RWPE2 (cell line): ENCODE measurements around the gene WNT4.
A peak's percentile ranks its signal among the peaks of the same experiment; 100 is the strongest.

Experiments
- ATAC-seq: fragments of 200-7000 bp; cut with Tn5 transposase; 3 replicates; pipeline ENCODE4 v1.9.1; 2021; ENCODE audit warnings: low read depth
- DNase-seq: peaks from one replicate; pipeline ENCODE4 v3.0.0-alpha.2; 2020; ENCODE audit warnings: low spot score
- H3K27ac ChIP-seq: fragments of 450-650 bp; 2 replicates; pipeline ENCODE4 v1.5.1; 2017; ENCODE audit warnings: mild to moderate bottlenecking; ENCODE audit not compliant: poor library complexity, severe bottlenecking
- H3K27me3 ChIP-seq: fragments of 250-450 bp; sonication (Bioruptor Pico); 2 replicates; pipeline ENCODE4 v1.5.1; 2021; ENCODE audit warnings: mild to moderate bottlenecking, moderate library complexity; ENCODE audit not compliant: insufficient read depth, poor library complexity, severe bottlenecking
- H3K36me3 ChIP-seq: fragments of 250-450 bp; sonication (Bioruptor Pico); 2 replicates; pipeline ENCODE4 v1.5.1; 2020; ENCODE audit warnings: low read depth, mild to moderate bottlenecking, moderate library complexity
- H3K4me1 ChIP-seq: fragments of 250-450 bp; sonication (Bioruptor Pico); 2 replicates; pipeline ENCODE4 v1.5.1; 2021; ENCODE audit warnings: mild to moderate bottlenecking, moderate library complexity; ENCODE audit not compliant: insufficient read depth, poor library complexity, severe bottlenecking
- H3K4me3 ChIP-seq: fragments of 250-450 bp; sonication (Bioruptor Pico); 2 replicates; pipeline ENCODE4 v1.5.1; 2021; ENCODE audit warnings: mild to moderate bottlenecking, moderate library complexity; ENCODE audit not compliant: severe bottlenecking
- H3K9me3 ChIP-seq: fragments of 250-450 bp; sonication (Bioruptor Pico); 2 replicates; pipeline ENCODE4 v1.5.1; 2021; ENCODE audit warnings: mild to moderate bottlenecking, moderate library complexity; ENCODE audit not compliant: severe bottlenecking
- CTCF ChIP-seq: fragments of 450-650 bp; IDR thresholded peaks from one replicate; pipeline ENCODE4 v1.5.1; 2017; ENCODE audit warnings: mild to moderate bottlenecking, moderate library complexity; ENCODE audit not compliant: poor library complexity, severe bottlenecking

The WNT4 gene

GRCh38 chr1:22131875-22132486 lies 10.9 kb downstream of the WNT4 start:
- ATAC-seq = peak; percentile 57
- DNase-seq = no peak
- no peaks in the 10 kb centered on the region for H3K9me3 ChIP-seq
- peak; percentile 91 for TF ChIP-seq CTCF
- no peaks in the 10 kb centered on the region for H3K36me3 ChIP-seq
- H3K4me3 ChIP-seq = no peak overlapping the region
- H3K27me3 ChIP-seq = no peaks in the 10 kb centered on the region
- peaks cover 14% of the 10 kb centered on the region for H3K4me1 ChIP-seq
- peak overlapping the region; percentile 3 for H3K27ac ChIP-seq

GRCh38 chr1:22131062-22131461 lies 11.8 kb downstream of the WNT4 start:
- Histone ChIP-seq H3K9me3 (no peaks in the 10 kb centered on the region), H3K4me1 (peaks cover 8% of the 10 kb centered on the region), H3K27ac (no peak overlapping the region), H3K36me3 (no peaks in the 10 kb centered on the region), H3K4me3 (no peak overlapping the region), H3K27me3 (no peaks in the 10 kb centered on the region)
- TF ChIP-seq CTCF = no peak
- no peak for ATAC-seq
- no peak for DNase-seq

- DNase-seq = no peak
- no peaks in the 10 kb centered on the region for H3K9me3 ChIP-seq
- H3K27ac ChIP-seq = no peak overlapping the region
- no peak for TF ChIP-seq CTCF
- no peaks in the 10 kb centered on the region for H3K36me3 ChIP-seq
- H3K4me3 ChIP-seq = no peak overlapping the region
- ATAC-seq = no peak
- H3K4me1 ChIP-seq = peaks cover 8% of the 10 kb centered on the region
- no peaks in the 10 kb centered on the region for H3K27me3 ChIP-seq
Observed at GRCh38 chr1:22129501-22130117, 13.3 kb downstream of the WNT4 start.

- DNase-seq = no peak
- no peaks in the 10 kb centered on the region for H3K36me3 ChIP-seq
- H3K9me3 ChIP-seq = no peaks in the 10 kb centered on the region
- H3K27me3 ChIP-seq = no peaks in the 10 kb centered on the region
- TF ChIP-seq CTCF = no peak
- H3K27ac ChIP-seq = no peak overlapping the region
- no peak for ATAC-seq
- peaks cover 8% of the 10 kb centered on the region for H3K4me1 ChIP-seq
- H3K4me3 ChIP-seq = no peak overlapping the region
Observed at GRCh38 chr1:22128392-22128791, 14.5 kb downstream of the WNT4 start.

GRCh38 chr1:22127731-22128130 lies 15.2 kb downstream of the WNT4 start:
- peaks cover 8% of the 10 kb centered on the region for H3K4me1 ChIP-seq
- no peak overlapping the region for H3K4me3 ChIP-seq
- ATAC-seq (no peak), DNase-seq (no peak)
- H3K36me3 ChIP-seq = no peaks in the 10 kb centered on the region
- no peaks in the 10 kb centered on the region for H3K27me3 ChIP-seq
- H3K27ac ChIP-seq = no peak overlapping the region
- TF ChIP-seq CTCF = no peak
- no peaks in the 10 kb centered on the region for H3K9me3 ChIP-seq
